Superior temporal gyrus (tissue), 1 donor: Measurements from ENCODE around the gene AKT3.
A peak's percentile ranks its signal among the peaks of the same experiment; 100 is the strongest.
"Not testable (repeated sequence)": the region's sequence is repeated elsewhere in the genome, so short reads cannot be mapped to it uniquely, and the experiment has no call there.

Source experiments
- DNase-seq: peaks from one replicate; pipeline ENCODE4 v3.0.0-alpha.2; 2016; ENCODE audit errors: extremely low spot score

The AKT3 gene

DNA sequence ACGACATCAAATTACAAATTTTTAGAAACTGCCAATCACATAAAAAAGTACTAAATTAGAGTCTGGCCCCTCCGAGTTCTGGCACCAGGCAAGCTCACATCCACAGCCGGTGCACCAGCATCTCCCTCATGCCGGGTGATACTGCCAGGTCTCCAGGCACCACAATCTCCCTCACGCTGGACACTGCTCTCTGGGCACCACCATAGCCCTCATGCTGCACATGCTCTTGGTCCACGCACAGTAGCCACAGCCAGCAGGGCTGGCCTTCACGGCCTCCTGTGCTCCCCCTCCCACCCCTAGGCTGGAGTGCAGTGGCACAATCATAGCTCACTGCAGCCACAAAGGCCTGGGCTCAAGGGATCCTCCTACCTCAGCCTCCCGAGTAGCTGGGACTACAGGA, 65.5 kb downstream of the AKT3 start:
- no peak for DNase-seq

DNA sequence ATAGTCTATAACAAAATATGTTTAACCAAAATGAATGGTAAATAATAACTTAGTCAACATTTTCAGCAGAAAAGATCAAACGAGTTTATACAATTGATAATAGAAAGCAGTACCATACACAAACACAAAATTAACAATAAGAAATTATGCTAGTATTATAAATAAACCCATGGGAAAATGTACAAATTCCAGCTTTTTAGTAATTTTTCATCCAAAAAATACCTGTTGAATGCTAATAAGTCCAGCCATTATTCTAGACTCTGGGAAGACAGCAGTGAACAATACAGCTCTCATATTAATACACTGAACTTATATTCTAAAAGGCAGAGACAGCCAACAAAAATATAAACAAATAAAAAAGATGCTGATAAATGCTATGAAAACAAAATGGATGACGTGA, 66.3 kb downstream of the AKT3 start:
- DNase-seq: no peak

DNA sequence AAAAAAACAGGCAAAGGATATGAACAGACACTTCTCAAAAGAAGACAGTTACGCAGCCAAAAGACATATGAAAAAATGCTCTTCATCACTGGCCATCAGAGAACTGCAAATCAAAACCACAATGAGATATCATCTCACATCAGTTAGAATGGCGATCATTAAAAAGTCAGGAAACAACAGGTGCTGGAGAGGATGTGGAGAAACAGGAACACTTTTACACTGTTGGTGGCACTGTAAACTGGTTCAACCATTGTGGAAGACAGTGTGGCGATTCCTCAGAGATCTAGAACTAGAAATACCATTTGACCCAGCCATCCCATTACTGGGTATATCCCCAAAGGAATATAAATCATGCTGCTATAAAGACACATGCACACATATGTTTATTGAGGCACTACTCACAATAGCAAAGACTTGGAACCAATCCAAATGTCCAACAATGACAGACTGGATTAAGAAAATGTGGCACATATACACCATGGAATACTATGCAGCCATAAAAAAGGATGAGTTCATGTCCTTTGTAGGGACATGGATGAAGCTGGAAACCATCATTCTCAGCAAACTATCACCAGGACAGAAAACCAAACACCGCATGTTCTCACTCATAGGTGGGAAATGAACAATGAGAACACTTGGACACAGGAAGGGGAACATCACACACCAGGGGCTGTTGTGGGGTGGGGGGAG, 77.5 kb downstream of the AKT3 start:
- DNase-seq: not testable (repeated sequence)

DNA sequence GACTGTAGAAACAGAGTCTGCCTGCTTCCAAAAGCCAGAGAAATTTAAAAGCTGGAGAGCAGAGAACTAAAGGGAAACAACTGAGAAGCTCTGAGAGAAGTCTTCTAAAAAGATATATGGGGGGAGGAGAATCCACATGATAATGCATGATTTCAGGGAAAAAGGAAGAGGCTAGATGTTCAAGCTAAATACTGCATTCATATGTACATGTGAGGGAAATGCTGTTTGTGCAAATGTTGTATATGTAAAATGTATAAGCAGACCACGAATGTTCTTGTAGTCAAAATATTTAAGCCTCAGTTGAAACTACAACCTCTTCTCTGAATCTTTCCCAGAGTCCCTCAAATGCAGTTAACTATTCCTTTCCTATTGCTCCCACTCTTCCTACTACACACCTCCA, 79.2 kb downstream of the AKT3 start:
- no peak for DNase-seq

DNA sequence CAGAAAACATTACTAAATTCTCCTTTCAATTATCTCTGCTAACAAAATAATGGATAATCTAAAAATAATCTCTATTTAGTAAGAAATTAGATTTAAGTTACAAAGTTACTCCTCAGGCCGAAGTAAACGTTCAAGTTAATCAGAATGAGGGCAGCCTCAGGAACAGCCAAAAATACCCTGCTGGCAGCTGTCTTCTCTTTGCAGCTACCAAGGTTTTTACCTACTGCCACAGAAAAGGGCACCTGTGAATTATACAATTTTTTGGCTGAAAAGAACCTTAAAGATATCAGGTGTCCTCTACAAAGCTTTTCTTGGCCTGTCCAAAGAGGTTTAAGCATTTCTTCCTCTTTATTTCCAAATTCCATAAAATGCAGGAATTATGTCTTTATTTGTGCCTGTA, 84.4 kb downstream of the AKT3 start:
- no peak for DNase-seq

DNA sequence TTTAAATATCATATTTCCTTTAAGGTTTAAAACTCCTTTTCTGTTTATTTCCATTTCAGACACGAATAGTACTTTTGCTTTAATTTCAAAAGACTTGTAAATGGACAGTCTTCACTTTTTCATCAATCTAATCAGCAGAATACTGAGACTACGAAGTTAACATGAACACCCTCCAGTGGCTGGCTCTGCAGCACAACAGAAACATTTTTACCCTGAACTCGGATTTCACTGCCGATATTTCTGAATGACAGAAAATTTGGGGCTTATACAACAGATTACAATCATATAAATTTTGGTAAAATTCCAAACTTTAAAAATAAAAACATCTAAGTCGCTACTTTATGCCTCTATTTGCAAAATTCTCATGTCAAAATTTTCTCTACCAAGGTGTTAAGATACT, 86.2 kb downstream of the AKT3 start:
- no peak for DNase-seq

DNA sequence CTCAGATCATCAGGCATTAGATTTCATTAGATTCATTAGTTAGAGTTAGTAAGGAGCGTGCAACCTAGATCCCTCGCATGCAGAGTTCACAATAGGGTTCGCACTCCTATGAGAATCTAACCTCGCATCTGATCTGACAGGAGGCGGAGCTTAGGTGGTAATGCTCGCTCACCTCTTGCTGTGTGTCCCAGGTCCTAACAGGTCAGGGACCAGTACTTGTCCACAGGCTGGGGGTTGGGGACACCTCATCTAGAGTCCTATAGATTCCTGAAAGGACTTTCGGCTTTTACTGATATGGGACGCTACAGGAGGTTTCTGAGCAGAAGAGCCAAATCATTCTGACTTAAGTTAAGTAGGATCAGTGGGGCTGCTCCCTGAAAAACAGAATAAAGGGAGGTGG, 91.4 kb downstream of the AKT3 start:
- DNase-seq: no peak

DNA sequence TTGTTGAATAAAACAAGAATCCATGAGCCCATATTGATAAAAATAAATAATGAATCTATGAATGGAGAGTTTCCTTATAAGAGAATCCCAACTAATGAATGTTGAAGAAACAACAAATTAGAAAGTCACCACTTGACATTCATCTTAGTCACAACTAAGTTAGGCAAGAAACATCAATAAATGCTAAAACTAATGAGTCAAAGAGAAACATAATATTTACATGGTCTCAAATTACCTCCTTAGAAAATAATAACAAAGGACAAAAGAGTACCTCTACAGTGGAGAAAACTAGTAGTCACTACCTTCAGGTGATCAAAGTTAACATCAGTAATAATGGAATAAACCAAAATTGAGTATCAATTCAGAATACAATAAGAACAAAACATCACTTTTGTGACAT, 93.5 kb downstream of the AKT3 start:
- no peak for DNase-seq

DNA sequence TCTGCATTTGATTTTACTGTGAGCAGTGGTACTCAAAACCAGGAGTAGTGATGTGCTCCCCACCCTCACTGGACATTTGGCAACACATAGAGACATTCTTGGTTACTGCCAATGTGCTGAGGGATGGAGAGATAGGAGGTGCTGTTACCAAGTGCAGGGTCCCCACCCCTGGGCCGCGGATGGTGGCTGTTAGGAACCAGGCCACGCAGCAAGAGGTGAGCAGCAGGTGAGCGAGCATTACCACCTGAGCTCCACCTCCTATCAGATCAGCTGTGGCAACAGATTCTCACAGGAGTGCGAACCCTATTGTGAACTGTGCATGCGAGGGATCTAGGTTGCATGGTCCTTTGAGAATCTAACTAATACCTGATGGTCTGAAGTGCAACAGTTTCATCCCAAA, 95.7 kb downstream of the AKT3 start:
- DNase-seq: no peak

DNA sequence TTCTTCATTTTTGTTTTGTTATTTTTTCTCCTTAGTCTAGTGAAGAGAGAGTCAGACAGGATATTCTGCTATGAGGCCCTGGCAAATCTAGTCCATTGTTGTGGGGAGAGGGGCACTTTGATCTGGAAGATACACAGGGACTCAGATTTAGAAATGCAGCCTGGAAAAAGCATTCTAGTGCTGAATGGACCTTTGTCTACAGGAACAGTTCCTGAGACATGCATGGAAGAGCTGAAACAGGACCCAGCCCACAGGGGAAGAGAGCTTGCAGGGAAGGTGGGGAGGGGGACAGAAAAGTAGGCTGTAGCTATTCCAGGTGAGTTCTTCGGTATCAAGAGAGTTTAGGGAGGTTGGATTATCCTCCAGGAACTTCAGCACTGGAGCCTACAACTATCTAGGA, 98.5 kb downstream of the AKT3 start:
- no peak for DNase-seq

DNA sequence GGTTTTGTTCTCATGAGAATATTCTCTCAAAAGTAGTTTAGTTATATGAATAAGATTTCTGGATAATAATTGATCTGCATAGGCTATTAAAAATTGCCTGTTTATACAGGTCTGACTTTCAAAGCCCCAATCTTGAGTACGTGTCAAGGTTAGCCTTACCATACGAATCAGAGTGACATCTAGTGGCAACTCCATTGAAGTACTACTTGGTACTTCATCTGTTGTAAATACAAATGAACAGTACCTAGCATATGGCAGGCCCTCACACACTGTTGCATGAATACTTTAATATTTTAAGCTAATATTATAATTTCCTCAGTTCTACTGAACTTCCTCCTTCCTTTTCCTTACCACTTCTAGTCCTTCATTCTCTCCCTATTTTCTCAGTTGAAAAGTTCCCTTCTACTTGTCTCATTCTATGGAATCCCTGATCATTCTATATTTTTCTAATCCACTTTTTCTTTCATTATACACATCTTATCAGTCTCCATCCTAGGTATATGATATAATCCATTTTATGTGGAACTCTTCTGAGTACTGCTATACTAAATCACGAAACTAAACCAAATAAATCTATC, 101.2 kb downstream of the AKT3 start:
- DNase-seq: peak; percentile 95

DNA sequence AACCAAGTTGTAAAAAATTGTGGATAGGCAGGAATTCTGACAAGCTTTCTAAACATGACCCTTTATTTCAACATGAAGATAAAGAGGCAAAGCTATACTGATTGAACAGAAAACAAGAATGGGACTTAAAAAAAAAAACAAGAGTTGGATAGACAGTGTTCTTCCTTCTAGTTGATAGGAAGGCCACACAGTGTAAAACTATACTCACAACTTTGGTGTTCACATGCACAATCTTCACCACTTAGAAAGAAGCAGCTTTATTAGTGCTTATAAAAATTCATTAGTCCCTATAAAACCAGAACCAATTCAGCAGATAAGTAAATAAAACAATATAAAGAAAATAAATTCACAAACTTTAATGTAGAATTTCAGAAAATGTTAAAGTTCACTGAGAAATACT, 101.8 kb downstream of the AKT3 start:
- no peak for DNase-seq

DNA sequence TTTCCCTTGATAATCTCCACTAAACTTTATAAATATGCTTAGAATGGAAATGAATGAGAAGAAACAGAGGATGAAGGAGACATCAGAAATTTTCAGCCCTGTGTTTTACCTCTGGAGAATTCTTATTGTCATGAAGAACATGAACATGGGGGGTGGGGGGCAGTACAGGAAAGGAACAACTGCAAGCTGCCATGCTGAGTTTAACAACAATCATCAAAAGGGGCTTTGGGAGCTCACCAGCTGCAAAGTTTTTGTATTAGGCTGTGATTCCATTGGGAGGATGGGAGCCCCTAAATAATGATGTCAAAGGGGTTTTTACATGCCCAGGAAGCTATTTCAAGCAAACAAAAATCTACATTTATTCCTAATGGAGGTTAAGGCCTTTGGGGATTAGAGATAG, 103.3 kb downstream of the AKT3 start:
- no peak for DNase-seq

DNA sequence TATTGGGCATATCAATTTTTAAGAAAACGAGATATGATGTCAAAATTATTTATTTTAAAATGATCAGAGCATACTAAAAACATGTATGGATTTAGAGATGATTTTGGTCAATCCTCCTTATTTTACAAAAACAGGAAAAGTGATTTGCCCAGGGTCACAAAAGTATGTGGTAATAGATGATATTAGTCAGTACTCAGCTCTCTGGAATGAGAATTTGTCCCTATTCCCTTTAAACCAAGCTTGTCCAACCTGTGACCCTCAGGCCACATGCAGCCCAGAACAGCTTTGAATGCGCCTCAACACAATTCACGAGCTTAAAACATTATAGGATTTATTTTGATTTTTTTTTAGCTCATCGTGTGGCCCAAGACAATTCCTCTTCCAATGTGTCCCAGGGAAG, 104.7 kb downstream of the AKT3 start:
- DNase-seq: no peak

DNA sequence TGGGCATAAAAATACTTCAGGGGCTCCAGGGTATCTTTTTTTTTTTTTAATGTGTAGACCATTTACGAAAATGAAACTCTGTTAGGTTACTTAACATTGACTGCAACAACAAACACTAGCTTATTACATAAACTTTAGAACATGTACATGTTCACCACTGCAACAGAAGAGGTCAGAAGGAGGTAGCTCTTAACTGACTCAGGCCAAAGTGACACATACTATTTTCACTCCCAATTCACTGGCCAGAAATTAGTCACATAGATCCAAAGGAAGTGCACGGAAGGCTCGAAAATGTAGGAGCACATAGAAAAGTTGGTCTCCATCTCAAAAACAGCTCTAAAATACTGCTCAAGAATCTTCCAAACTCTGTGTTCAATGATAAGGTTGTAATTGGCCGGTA, 107.2 kb downstream of the AKT3 start:
- no peak for DNase-seq

DNA sequence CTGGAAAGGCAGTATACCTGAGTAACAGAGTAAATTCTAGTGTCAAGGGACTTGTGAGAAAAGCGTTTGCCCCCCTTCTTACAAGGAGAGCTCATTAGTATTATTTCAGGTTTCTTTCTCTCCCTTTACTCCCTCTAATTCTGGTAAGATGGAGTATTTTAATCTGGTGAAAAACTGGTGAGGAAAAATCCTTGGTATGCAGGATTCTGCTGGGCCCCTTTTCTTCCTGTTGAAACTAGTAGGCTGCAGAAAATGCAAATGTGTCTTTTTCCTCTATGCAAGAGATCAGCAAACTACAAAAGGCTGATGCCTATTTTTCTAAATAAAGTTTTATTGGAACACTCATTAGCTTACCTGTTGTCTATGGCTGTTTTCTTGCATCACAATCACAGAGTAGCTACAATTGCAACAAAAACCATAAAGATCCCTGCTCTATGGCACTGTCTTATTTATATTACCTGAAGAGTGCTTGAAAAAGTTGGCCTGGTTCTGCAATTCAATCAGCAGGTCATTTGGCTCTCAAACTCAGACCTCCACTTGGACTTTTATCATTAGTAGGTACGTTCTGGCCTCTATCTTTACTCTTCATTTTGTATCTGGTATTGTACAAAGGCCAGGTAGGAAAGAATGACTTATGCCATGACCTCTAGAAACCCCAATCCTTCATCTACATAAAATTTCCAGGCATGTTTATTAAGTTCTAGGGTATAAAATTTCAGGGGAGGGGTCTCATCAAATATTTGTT, 109.6 kb downstream of the AKT3 start:
- no peak for DNase-seq

DNA sequence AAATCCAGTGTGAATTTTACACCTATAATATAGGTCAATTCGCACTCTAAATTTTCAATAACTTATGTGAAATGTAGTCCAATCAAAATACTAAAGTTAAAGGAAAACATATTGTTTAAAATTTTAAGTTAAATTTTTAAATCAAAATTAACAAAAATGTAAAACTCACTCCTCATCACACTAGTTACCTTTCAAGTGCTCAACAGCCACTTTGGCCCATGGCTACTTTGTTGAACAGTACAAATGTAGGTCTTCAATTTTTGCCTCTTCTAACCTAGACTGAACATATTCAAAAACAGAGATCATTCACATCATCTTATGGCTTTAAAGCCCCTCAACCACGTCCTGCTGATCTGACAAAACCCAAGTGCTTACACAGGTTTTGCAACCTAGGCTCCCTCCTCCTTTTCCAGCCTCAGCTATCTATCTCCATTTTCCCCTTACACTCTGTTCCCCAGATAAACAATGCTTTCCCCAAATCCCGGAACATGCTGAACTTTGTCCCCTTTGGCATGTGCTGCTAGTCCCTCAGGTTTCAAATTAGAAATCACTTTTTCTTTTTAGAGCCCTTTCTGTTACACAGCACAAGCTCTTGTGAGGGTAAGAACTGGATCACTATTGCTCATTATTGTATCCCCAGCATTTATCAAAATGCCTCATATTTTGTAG, 110.6 kb downstream of the AKT3 start:
- no peak for DNase-seq

DNA sequence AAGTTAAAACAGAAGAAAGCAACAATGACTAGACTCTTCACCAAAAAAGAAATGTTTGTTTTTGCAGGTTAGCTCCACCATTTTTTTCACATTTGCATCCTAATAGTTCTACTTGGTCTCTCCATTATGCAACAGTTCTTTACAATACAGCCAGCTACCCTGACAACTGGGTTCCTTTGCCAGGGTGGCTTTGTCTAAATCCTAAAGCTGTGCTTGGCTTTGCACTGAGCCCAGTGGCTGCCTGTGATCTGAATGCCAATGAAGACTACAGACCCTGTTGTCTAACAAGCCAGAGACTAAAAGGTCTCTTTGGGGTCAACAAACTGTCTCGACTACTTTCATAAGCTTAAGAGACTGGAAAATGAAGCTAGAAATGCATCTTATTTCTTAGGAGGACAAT, 112.0 kb downstream of the AKT3 start:
- DNase-seq: peak; percentile 77

DNA sequence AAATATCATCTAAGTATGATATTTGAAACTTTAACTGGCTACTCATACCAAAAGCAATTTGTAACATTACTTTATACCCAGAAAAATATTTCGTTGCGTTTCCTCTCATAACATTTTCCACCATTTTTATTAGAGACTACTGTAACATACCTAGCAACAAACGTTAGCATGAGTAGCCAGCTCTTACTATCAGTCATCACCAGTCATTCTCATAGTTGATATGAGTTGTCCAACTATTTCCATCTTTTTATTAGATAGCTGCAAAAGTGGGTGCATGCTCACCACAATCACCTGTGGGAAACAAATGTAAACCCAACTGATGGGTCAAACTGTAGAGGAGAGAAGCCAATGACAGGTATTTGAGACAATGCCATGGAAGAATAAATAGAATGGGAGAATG, 114.6 kb downstream of the AKT3 start:
- no peak for DNase-seq

DNA sequence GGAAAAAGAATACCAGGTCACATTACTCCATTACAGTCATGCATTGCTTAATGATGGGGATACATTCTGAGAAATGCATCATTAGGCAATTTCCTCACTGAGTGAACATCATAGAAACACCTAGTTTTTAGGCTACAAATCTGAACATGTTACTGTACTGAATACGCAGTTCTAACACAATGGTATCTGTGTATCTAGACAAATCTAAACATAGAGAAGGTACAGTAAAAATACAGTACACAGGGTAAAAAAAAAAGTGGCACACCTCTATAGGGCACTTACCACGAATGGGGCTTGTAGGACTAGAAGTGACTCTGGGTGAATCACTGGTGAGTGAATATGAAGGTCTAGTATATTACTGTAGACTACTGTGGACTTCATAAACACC, 115.7 kb downstream of the AKT3 start:
- DNase-seq: no peak

DNA sequence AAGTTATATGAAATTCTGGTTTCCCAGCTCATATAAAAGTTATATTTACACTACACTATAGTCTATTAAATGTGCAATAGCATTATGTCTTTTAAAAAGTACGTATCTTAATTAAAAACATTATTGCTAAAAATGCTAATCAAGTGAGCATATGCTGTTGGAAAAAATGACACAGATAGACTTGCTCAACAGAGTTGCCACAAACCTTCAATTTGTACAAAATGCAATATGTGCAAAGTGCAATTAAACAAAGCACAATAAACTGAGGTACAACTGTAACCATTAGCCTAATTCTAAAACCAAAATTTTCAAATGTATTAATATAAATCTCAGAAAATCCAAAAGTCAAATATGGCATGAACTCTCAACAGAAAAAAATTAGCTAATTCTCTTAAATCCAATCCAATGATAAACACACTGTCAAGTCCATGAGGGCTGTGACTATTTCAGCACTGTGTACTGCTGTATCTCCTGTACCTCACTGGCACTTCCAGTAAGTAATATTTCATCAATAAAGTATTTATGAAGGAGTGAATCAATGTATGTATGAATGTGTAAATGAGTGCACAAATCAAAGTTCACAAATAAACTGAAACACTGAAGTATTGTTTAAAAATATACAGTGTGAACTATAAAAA, 116.3 kb downstream of the AKT3 start:
- DNase-seq: no peak

DNA sequence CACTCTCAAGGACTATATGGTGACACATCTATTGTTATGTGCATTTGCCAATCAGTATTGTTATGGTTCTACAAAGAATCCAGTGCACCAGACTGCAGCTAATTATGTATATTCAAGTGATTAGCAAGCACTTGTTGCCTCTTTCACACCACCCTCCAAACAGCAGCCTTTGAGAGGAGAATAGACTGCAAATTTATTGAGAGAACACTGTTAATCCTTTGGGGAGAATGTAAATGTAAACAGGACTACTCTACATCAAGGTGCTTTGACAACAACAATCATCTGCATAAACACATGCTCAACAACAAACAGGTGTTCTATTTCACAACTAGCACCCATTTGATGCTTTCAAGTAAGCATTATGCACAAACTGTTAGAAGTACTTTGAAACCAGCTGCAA, 117.4 kb downstream of the AKT3 start:
- DNase-seq: no peak
